ENCODE results near the gene GPN2. TPM values are rescaled to one million over a fixed set of nuclear protein-coding genes. Genes with fewer than 3 reads are reported as not detected.

Gene GPN2
- total and polyA plus RNA-seq, 9 of the 15 experiments (the other 6 are each of a cell fraction or from before 2014, with no cell fraction given): 9.9 to 58.8 (median 20.4) TPM

DNA sequence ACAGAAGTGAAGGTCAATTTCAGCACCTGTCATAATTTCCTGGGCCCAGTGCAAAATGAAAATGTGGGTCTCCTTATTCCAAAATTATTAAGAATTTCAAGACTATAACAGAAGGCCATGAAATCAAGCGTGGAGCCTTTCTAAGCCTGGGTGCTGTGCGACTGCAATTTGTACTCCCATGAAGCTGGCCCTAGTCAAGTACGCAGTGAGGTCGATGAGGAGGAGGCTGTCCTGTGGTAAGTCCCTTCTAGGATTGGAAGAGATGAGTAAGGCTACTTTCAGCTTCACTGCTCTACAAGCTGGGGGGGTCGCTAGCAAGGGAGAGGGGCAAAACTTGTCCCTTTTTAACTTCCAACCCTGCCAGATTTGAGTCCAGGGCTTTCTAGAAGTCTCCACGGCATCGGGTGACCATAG, 31.1 kb upstream of the GPN2 start (continued):
- TF ChIP-seq, protein P1, sequence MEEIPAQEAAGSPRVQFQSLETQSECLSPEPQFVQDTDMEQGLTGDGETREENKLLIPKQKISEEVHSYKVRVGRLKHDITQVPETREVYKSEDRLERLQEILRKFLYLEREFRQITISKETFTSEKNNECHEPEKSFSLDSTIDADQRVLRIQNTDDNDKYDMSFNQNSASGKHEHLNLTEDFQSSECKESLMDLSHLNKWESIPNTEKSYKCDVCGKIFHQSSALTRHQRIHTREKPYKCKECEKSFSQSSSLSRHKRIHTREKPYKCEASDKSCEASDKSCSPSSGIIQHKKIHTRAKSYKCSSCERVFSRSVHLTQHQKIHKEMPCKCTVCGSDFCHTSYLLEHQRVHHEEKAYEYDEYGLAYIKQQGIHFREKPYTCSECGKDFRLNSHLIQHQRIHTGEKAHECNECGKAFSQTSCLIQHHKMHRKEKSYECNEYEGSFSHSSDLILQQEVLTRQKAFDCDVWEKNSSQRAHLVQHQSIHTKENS (CRISPR knock-in tag; IDR thresholded peaks at IDR 0.05): no peak
- TF ChIP-seq SREBF2 (CRISPR knock-in tag; IDR thresholded peaks at IDR 0.05) (0 out of 2 replicates have a peak, but pooled peaks have one; percentile 16), KLF10 (CRISPR knock-in tag; IDR thresholded peaks at IDR 0.05) (no peak), PHF21A (IDR thresholded peaks at IDR 0.05; ENCODE audit: borderline replicate concordance, low read depth) (no peak), ARNT (IDR thresholded peaks at IDR 0.05) (no peak), NR2F6 (CRISPR knock-in tag; IDR thresholded peaks at IDR 0.05) (peak; percentile 90), KLF6 (CRISPR knock-in tag; IDR thresholded peaks at IDR 0.05; ENCODE audit: borderline replicate concordance) (no peak), SMAD2 (IDR thresholded peaks at IDR 0.05; ENCODE audit: low read depth, low read length) (no peak), CBFA2T3 (IDR thresholded peaks at IDR 0.05) (no peak), ZBTB8A (IDR thresholded peaks at IDR 0.05; ENCODE audit: partially characterized antibody) (no peak), ZC3H4 (CRISPR knock-in tag; IDR thresholded peaks at IDR 0.05; ENCODE audit: borderline replicate concordance) (0 out of 2 replicates have a peak, but pooled peaks have one; percentile 58), FOXJ2 (tag; IDR thresholded peaks at IDR 0.05) (peak; percentile 72; the same call in 1 of the 2 replicates), CSDE1 (IDR thresholded peaks at IDR 0.05) (peak in 1 of 2 experiments; percentile 47; a peak in 1 of 4 replicates), ZNF41 (CRISPR knock-in tag; conservative IDR thresholded peaks at IDR 0.05) (no peak), NCOA4 (IDR thresholded peaks at IDR 0.05; ENCODE audit: partially characterized antibody) (no peak), ZNF696 (CRISPR knock-in tag; conservative IDR thresholded peaks at IDR 0.05) (no peak), MYC (IDR thresholded peaks at IDR 0.05; ENCODE audit: low read depth, low read length) (no peak), MYC (CRISPR knock-in tag; IDR thresholded peaks at IDR 0.05; ENCODE audit: borderline replicate concordance, low read depth) (no peak), NUFIP1 (IDR thresholded peaks at IDR 0.05; ENCODE audit: partially characterized antibody) (no peak), GTF2F1 (IDR thresholded peaks at IDR 0.05; ENCODE audit: low read depth, low read length) (no peak), EP300 (IDR thresholded peaks at IDR 0.05; ENCODE audit: low read length) (peak; percentile 55; the same call in 1 of the 2 replicates), ZNF766 (CRISPR knock-in tag; conservative IDR thresholded peaks at IDR 0.05) (no peak), NR2C2 (CRISPR knock-in tag; IDR thresholded peaks at IDR 0.05) (no peak), NR2C2 (tag; IDR thresholded peaks at IDR 0.05) (0 out of 2 replicates have a peak, but pooled peaks have one; percentile 0)
- TF ChIP-seq, protein P2, sequence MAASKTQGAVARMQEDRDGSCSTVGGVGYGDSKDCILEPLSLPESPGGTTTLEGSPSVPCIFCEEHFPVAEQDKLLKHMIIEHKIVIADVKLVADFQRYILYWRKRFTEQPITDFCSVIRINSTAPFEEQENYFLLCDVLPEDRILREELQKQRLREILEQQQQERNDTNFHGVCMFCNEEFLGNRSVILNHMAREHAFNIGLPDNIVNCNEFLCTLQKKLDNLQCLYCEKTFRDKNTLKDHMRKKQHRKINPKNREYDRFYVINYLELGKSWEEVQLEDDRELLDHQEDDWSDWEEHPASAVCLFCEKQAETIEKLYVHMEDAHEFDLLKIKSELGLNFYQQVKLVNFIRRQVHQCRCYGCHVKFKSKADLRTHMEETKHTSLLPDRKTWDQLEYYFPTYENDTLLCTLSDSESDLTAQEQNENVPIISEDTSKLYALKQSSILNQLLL (CRISPR knock-in tag; IDR thresholded peaks at IDR 0.05; ENCODE audit: borderline replicate concordance): no peak
- TF ChIP-seq, protein P3, sequence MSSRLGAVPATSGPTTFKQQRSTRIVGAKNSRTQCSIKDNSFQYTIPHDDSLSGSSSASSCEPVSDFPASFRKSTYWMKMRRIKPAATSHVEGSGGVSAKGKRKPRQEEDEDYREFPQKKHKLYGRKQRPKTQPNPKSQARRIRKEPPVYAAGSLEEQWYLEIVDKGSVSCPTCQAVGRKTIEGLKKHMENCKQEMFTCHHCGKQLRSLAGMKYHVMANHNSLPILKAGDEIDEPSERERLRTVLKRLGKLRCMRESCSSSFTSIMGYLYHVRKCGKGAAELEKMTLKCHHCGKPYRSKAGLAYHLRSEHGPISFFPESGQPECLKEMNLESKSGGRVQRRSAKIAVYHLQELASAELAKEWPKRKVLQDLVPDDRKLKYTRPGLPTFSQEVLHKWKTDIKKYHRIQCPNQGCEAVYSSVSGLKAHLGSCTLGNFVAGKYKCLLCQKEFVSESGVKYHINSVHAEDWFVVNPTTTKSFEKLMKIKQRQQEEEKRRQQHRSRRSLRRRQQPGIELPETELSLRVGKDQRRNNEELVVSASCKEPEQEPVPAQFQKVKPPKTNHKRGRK (tag; IDR thresholded peaks at IDR 0.05): no peak
- TF ChIP-seq, protein P4, sequence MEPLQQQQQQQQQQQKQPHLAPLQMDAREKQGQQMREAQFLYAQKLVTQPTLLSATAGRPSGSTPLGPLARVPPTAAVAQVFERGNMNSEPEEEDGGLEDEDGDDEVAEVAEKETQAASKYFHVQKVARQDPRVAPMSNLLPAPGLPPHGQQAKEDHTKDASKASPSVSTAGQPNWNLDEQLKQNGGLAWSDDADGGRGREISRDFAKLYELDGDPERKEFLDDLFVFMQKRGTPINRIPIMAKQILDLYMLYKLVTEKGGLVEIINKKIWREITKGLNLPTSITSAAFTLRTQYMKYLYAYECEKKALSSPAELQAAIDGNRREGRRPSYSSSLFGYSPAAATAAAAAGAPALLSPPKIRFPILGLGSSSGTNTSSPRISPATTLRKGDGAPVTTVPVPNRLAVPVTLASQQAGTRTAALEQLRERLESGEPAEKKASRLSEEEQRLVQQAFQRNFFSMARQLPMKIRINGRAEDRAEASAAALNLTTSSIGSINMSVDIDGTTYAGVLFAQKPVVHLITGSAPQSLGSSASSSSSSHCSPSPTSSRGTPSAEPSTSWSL (CRISPR knock-in tag; IDR thresholded peaks at IDR 0.05; ENCODE audit: borderline replicate concordance): no peak

Data from K562 (cell line).